ENCODE measurements around the gene COQ6.
A peak's percentile ranks its signal among the peaks of the same experiment; 100 is the strongest.

The COQ6 gene

GRCh38 chr14:73943083-73943482, 7.0 kb upstream of the COQ6 start:
- H3K27ac ChIP-seq (ENCODE audit: low read depth, low read length), result peak overlapping the region; percentile 63
- no peaks in the 10 kb centered on the region for H3K36me3 ChIP-seq (ENCODE audit: insufficient read depth, low read length)
- no peaks in the 10 kb centered on the region for H3K79me2 ChIP-seq (ENCODE audit: control insufficient read depth, insufficient read depth, low read length, unreplicated experiment)
- no peak overlapping the region for H2AFZ ChIP-seq (ENCODE audit: low read length, unreplicated experiment)
- no peak overlapping the region for H3K4me3 ChIP-seq (ENCODE audit: low read depth, low read length)
- H3K27me3 ChIP-seq (ENCODE audit: insufficient read depth, low read length), result no peaks in the 10 kb centered on the region
- H3K4me1 ChIP-seq (ENCODE audit: control insufficient read depth, insufficient read depth, low read length, unreplicated experiment), result peaks cover 15% of the 10 kb centered on the region

DNA sequence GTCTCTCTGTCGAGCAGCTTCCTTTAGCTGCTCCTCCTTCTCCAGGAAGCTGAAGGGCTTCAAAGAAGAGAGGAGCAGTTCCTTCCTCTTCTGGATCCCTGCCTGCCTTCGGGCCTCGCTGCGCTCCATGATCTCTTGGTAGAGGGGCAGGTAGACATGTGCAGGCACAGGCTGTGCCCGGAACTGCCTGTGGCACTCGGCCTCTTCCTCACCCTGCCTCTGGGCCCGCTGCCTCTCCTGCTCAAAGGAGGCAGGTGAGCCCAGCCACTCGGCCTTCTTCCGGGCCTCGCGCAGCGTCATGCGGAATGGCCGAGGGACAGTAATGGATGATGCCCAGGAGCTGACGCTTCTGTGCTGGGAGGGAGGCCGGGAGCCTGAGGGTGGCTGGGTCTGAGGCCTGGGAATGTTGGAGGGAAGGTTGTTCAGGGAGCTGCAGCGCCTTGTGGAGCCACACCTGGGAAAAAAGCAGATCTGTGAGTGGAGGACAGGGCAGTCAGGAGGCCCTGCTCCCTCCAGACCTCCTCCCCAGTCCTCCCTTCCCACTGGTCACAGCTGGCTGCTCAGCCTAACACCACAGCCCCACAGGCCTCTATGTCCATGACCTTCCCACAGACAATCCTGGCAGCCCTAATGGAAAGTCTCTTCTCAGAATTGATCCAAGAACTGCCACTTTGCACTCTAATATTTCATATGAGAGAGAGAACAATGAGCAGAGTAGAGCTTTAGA, 5.5 kb upstream of the COQ6 start:
- H3K79me2 ChIP-seq (ENCODE audit: control insufficient read depth, insufficient read depth, low read length, unreplicated experiment), result no peaks in the 10 kb centered on the region
- H3K27ac ChIP-seq (ENCODE audit: low read depth, low read length), result no peak overlapping the region
- H3K36me3 ChIP-seq (ENCODE audit: insufficient read depth, low read length), result no peaks in the 10 kb centered on the region

GRCh38 chr14:73945159-73945670, 4.9 kb upstream of the COQ6 start:
- Histone ChIP-seq H3K36me3 (ENCODE audit: insufficient read depth, low read length) (no peaks in the 10 kb centered on the region), H3K4me3 (ENCODE audit: low read depth, low read length) (no peak overlapping the region), H3K79me2 (ENCODE audit: control insufficient read depth, insufficient read depth, low read length, unreplicated experiment) (no peaks in the 10 kb centered on the region), H3K4me1 (ENCODE audit: control insufficient read depth, insufficient read depth, low read length, unreplicated experiment) (peaks cover 15% of the 10 kb centered on the region), H2AFZ (ENCODE audit: low read length, unreplicated experiment) (no peak overlapping the region), H3K27ac (ENCODE audit: low read depth, low read length) (no peak overlapping the region), H3K27me3 (ENCODE audit: insufficient read depth, low read length) (no peaks in the 10 kb centered on the region)

More for the DNA sequence above, 5.5 kb upstream of the COQ6 start:
- Histone ChIP-seq H3K27me3 (ENCODE audit: insufficient read depth, low read length) (no peaks in the 10 kb centered on the region), H3K4me3 (ENCODE audit: low read depth, low read length) (no peak overlapping the region), H3K4me1 (ENCODE audit: control insufficient read depth, insufficient read depth, low read length, unreplicated experiment) (peaks cover 15% of the 10 kb centered on the region), H2AFZ (ENCODE audit: low read length, unreplicated experiment) (no peak overlapping the region)

DNA sequence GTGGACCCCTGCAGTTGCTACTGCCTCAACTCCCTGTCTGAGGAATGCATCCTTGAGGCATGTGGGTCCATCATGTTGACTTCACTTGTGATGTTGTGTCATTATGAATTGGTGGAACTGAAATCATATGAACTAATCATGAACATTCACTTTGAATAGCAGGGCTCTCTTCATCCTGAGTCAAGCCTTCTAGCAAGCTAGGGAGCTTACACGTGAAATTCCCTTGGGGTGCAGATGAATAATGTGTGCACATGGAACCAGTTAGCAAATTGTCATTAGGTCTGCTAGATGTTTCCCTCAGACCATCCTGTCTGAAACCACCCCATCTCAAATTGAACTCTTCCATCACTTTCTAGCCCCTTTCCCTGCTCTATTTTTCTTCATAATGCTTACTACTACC, 3.6 kb downstream of the COQ6 start:
- H3K27ac ChIP-seq (ENCODE audit: low read depth, low read length), result no peak overlapping the region

GRCh38 chr14:73955674-73956073, 5.6 kb downstream of the COQ6 start:
- Histone ChIP-seq H3K27ac (ENCODE audit: low read depth, low read length) (no peak overlapping the region), H3K36me3 (ENCODE audit: insufficient read depth, low read length) (peaks cover 22% of the 10 kb centered on the region)

More for the DNA sequence above, 3.6 kb downstream of the COQ6 start:
- Histone ChIP-seq H3K36me3 (ENCODE audit: insufficient read depth, low read length) (peaks cover 14% of the 10 kb centered on the region; the same call in 1 of the 2 replicates), H3K4me3 (ENCODE audit: low read depth, low read length) (no peak overlapping the region), H2AFZ (ENCODE audit: low read length, unreplicated experiment) (no peak overlapping the region), H3K4me1 (ENCODE audit: control insufficient read depth, insufficient read depth, low read length, unreplicated experiment) (peaks cover 7% of the 10 kb centered on the region), H3K79me2 (ENCODE audit: control insufficient read depth, insufficient read depth, low read length, unreplicated experiment) (peaks cover 16% of the 10 kb centered on the region), H3K27me3 (ENCODE audit: insufficient read depth, low read length) (no peaks in the 10 kb centered on the region)

DNA sequence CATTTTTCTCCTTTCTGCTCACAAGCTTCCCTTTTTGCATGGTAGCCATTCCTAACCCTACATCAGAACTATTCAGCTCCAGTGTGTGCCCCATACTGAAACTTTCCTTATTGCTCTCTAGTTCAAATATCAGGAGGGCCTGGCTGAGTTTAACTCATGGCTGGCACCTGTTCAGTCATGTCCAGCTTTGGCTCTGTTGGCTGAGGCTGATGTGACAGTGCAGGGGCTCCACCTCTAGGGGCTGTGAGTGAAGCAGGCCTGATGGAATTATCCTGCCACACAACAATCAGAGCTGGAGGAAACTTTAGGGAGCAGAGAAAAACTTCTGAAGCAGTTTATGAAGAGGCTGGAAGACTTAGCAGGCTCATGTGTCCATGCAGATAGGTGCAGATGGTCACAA, 8.5 kb downstream of the COQ6 start:
- no peak overlapping the region for H3K27ac ChIP-seq (ENCODE audit: low read depth, low read length)
- no peak overlapping the region for H3K4me3 ChIP-seq (ENCODE audit: low read depth, low read length)
- no peaks in the 10 kb centered on the region for H3K4me1 ChIP-seq (ENCODE audit: control insufficient read depth, insufficient read depth, low read length, unreplicated experiment)
- peaks cover 28% of the 10 kb centered on the region for H3K36me3 ChIP-seq (ENCODE audit: insufficient read depth, low read length)
- no peaks in the 10 kb centered on the region for H3K79me2 ChIP-seq (ENCODE audit: control insufficient read depth, insufficient read depth, low read length, unreplicated experiment)
- H2AFZ ChIP-seq (ENCODE audit: low read length, unreplicated experiment), result no peak overlapping the region
- no peaks in the 10 kb centered on the region for H3K27me3 ChIP-seq (ENCODE audit: insufficient read depth, low read length)

More at GRCh38 chr14:73955674-73956073, 5.6 kb downstream of the COQ6 start:
- H3K4me1 ChIP-seq (ENCODE audit: control insufficient read depth, insufficient read depth, low read length, unreplicated experiment), result peaks cover 7% of the 10 kb centered on the region
- peaks cover 13% of the 10 kb centered on the region for H3K79me2 ChIP-seq (ENCODE audit: control insufficient read depth, insufficient read depth, low read length, unreplicated experiment)
- no peak overlapping the region for H3K4me3 ChIP-seq (ENCODE audit: low read depth, low read length)
- H3K27me3 ChIP-seq (ENCODE audit: insufficient read depth, low read length), result no peaks in the 10 kb centered on the region
- H2AFZ ChIP-seq (ENCODE audit: low read length, unreplicated experiment), result no peak overlapping the region

- no peak overlapping the region for H3K27ac ChIP-seq (ENCODE audit: low read depth, low read length)
- H2AFZ ChIP-seq (ENCODE audit: low read length, unreplicated experiment), result no peak overlapping the region
- H3K4me1 ChIP-seq (ENCODE audit: control insufficient read depth, insufficient read depth, low read length, unreplicated experiment), result no peaks in the 10 kb centered on the region
- no peak overlapping the region for H3K4me3 ChIP-seq (ENCODE audit: low read depth, low read length)
- no peaks in the 10 kb centered on the region for H3K79me2 ChIP-seq (ENCODE audit: control insufficient read depth, insufficient read depth, low read length, unreplicated experiment)
- peaks cover 37% of the 10 kb centered on the region for H3K36me3 ChIP-seq (ENCODE audit: insufficient read depth, low read length)
- no peaks in the 10 kb centered on the region for H3K27me3 ChIP-seq (ENCODE audit: insufficient read depth, low read length)
Measured at GRCh38 chr14:73961192-73961591, 11.1 kb downstream of the COQ6 start.

GRCh38 chr14:73965216-73965615, 15.1 kb downstream of the COQ6 start:
- H2AFZ ChIP-seq (ENCODE audit: low read length, unreplicated experiment), result no peak overlapping the region
- H3K27me3 ChIP-seq (ENCODE audit: insufficient read depth, low read length), result no peaks in the 10 kb centered on the region
- H3K4me1 ChIP-seq (ENCODE audit: control insufficient read depth, insufficient read depth, low read length, unreplicated experiment), result no peaks in the 10 kb centered on the region
- H3K27ac ChIP-seq (ENCODE audit: low read depth, low read length), result no peak overlapping the region
- no peaks in the 10 kb centered on the region for H3K79me2 ChIP-seq (ENCODE audit: control insufficient read depth, insufficient read depth, low read length, unreplicated experiment)
- peaks cover 27% of the 10 kb centered on the region for H3K36me3 ChIP-seq (ENCODE audit: insufficient read depth, low read length)
- no peak overlapping the region for H3K4me3 ChIP-seq (ENCODE audit: low read depth, low read length)

DNA sequence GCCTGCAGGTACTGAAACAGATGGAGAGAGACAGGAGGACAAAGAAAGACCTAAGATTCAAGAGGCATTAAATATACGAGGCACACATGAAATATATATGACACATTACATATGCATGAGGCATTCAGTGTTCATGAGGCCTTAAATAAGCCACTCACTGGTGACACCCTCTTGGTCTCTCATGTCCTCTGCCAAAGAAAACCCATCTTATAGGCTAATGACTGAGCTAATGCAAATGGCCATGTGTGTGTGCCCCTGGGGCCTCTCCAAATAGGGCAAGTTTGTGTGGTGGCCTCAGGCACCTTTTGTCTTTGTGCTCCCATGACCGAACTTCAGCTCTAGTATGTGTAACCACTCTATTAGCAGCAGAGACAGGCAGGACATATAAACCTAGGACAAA, 18.8 kb downstream of the COQ6 start:
- Histone ChIP-seq H3K79me2 (ENCODE audit: control insufficient read depth, insufficient read depth, low read length, unreplicated experiment) (no peaks in the 10 kb centered on the region), H3K36me3 (ENCODE audit: insufficient read depth, low read length) (peaks cover 13% of the 10 kb centered on the region; the same call in 1 of the 2 replicates), H3K4me3 (ENCODE audit: low read depth, low read length) (no peak overlapping the region), H3K27ac (ENCODE audit: low read depth, low read length) (no peak overlapping the region), H3K4me1 (ENCODE audit: control insufficient read depth, insufficient read depth, low read length, unreplicated experiment) (no peaks in the 10 kb centered on the region), H2AFZ (ENCODE audit: low read length, unreplicated experiment) (no peak overlapping the region), H3K27me3 (ENCODE audit: insufficient read depth, low read length) (no peaks in the 10 kb centered on the region)

GRCh38 chr14:73973497-73973896, 23.4 kb downstream of the COQ6 start:
- no peak overlapping the region for H3K4me3 ChIP-seq (ENCODE audit: low read depth, low read length)
- H3K4me1 ChIP-seq (ENCODE audit: control insufficient read depth, insufficient read depth, low read length, unreplicated experiment), result no peaks in the 10 kb centered on the region
- H3K27ac ChIP-seq (ENCODE audit: low read depth, low read length), result no peak overlapping the region
- no peak overlapping the region for H2AFZ ChIP-seq (ENCODE audit: low read length, unreplicated experiment)
- H3K79me2 ChIP-seq (ENCODE audit: control insufficient read depth, insufficient read depth, low read length, unreplicated experiment), result no peaks in the 10 kb centered on the region
- H3K36me3 ChIP-seq (ENCODE audit: insufficient read depth, low read length), result no peaks in the 10 kb centered on the region; the same call in 1 of the 2 replicates
- no peaks in the 10 kb centered on the region for H3K27me3 ChIP-seq (ENCODE audit: insufficient read depth, low read length)

DNA sequence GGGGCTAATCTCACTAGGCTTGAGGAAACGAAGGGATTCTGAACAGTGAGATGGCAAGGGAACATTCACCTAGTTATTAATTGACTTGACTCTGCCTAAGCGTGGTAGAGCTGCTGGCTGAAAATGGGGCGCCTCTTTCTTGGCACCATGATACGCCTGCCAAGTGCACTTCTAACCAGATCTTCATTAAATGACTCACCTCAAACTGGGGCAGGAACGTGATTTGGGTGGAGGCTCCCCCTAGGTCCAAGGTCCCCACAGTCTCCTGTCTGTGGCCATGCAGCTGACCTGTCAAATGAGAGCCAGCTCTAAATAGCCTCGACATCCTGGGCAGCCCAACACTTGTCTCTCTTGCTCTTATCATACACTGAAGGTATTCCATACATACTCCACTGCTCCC, 26.0 kb downstream of the COQ6 start:
- H3K4me3 ChIP-seq (ENCODE audit: low read depth, low read length), result no peak overlapping the region
- no peak overlapping the region for H3K27ac ChIP-seq (ENCODE audit: low read depth, low read length)
- H2AFZ ChIP-seq (ENCODE audit: low read length, unreplicated experiment), result no peak overlapping the region
- H3K36me3 ChIP-seq (ENCODE audit: insufficient read depth, low read length), result no peaks in the 10 kb centered on the region; the same call in 1 of the 2 replicates
- H3K79me2 ChIP-seq (ENCODE audit: control insufficient read depth, insufficient read depth, low read length, unreplicated experiment), result no peaks in the 10 kb centered on the region
- H3K4me1 ChIP-seq (ENCODE audit: control insufficient read depth, insufficient read depth, low read length, unreplicated experiment), result no peaks in the 10 kb centered on the region
- no peaks in the 10 kb centered on the region for H3K27me3 ChIP-seq (ENCODE audit: insufficient read depth, low read length)
